Measurements from ENCODE around the gene C16orf96.

Gene C16orf96

GRCh38 chr16:4609200-4610010 lies 53.3 kb downstream of the C16orf96 start:
- no peak for TF ChIP-seq EZH2 (IDR thresholded peaks at IDR 0.05; ENCODE audit: borderline replicate concordance, low read length)

GRCh38 chr16:4610011-4611005 lies 54.2 kb downstream of the C16orf96 start:
- H4K20me1 ChIP-seq (ENCODE audit: insufficient read depth, low read length), result no peaks in the 10 kb centered on the region
- no peaks in the 10 kb centered on the region for H3K9me3 ChIP-seq (ENCODE audit: low read length)
- TF ChIP-seq EZH2 (IDR thresholded peaks at IDR 0.05; ENCODE audit: borderline replicate concordance, low read length) (no peak), CTCF (IDR thresholded peaks at IDR 0.05; ENCODE audit: low read length) (no peak)
- no peak overlapping the region for H3K27ac ChIP-seq (ENCODE audit: low read depth, low read length, poor library complexity, severe bottlenecking)
- H3K9me2 ChIP-seq (ENCODE audit: low read depth, low read length), result no peaks in the 10 kb centered on the region
- H3K9ac ChIP-seq (ENCODE audit: low read length), result no peak overlapping the region
- no peak overlapping the region for H3K4me3 ChIP-seq (ENCODE audit: low read depth, low read length, poor library complexity, severe bottlenecking)
- no peaks in the 10 kb centered on the region for H3K27me3 ChIP-seq (ENCODE audit: insufficient read depth, low read length)
- H3K4me2 ChIP-seq (ENCODE audit: low read length), result no peak overlapping the region
- H3K36me3 ChIP-seq (ENCODE audit: insufficient read depth, low read length), result peaks cover 20% of the 10 kb centered on the region
- no peaks in the 10 kb centered on the region for H3K79me2 ChIP-seq (ENCODE audit: insufficient read depth, low read length)
- H3K4me1 ChIP-seq (ENCODE audit: insufficient read depth, low read length, severe bottlenecking), result peaks cover 18% of the 10 kb centered on the region
- no peaks in the 10 kb centered on the region for H3F3A ChIP-seq (ENCODE audit: insufficient read depth, low read length)
- no peak overlapping the region for H2AFZ ChIP-seq (ENCODE audit: low read length)

More at GRCh38 chr16:4609200-4610010, 53.3 kb downstream of the C16orf96 start:
- Histone ChIP-seq H3K27ac (ENCODE audit: low read depth, low read length, poor library complexity, severe bottlenecking) (no peak overlapping the region), H3K4me3 (ENCODE audit: low read depth, low read length, poor library complexity, severe bottlenecking) (no peak overlapping the region), H3K9me2 (ENCODE audit: low read depth, low read length) (no peaks in the 10 kb centered on the region), H3K27me3 (ENCODE audit: insufficient read depth, low read length) (no peaks in the 10 kb centered on the region), H3K79me2 (ENCODE audit: insufficient read depth, low read length) (no peaks in the 10 kb centered on the region), H2AFZ (ENCODE audit: low read length) (no peak overlapping the region), H3K4me2 (ENCODE audit: low read length) (no peak overlapping the region), H3K36me3 (ENCODE audit: insufficient read depth, low read length) (peaks cover 20% of the 10 kb centered on the region), H3K9ac (ENCODE audit: low read length) (no peak overlapping the region), H3K4me1 (ENCODE audit: insufficient read depth, low read length, severe bottlenecking) (peaks cover 13% of the 10 kb centered on the region), H3K9me3 (ENCODE audit: low read length) (no peaks in the 10 kb centered on the region), H4K20me1 (ENCODE audit: insufficient read depth, low read length) (no peaks in the 10 kb centered on the region), H3F3A (ENCODE audit: insufficient read depth, low read length) (no peaks in the 10 kb centered on the region)

GRCh38 chr16:4611337-4612021 lies 55.3 kb downstream of the C16orf96 start:
- no peak overlapping the region for H3K4me3 ChIP-seq (ENCODE audit: low read depth, low read length, poor library complexity, severe bottlenecking)
- H2AFZ ChIP-seq (ENCODE audit: low read length), result no peak overlapping the region
- H3K9me2 ChIP-seq (ENCODE audit: low read depth, low read length), result no peaks in the 10 kb centered on the region
- H3K9me3 ChIP-seq (ENCODE audit: low read length), result no peaks in the 10 kb centered on the region
- peaks cover 20% of the 10 kb centered on the region for H3K36me3 ChIP-seq (ENCODE audit: insufficient read depth, low read length)
- H3K27me3 ChIP-seq (ENCODE audit: insufficient read depth, low read length), result no peaks in the 10 kb centered on the region
- H3K4me1 ChIP-seq (ENCODE audit: insufficient read depth, low read length, severe bottlenecking), result peaks cover 25% of the 10 kb centered on the region
- TF ChIP-seq CTCF (IDR thresholded peaks at IDR 0.05; ENCODE audit: low read length) (no peak), EZH2 (IDR thresholded peaks at IDR 0.05; ENCODE audit: borderline replicate concordance, low read length) (no peak)
- no peak overlapping the region for H3K9ac ChIP-seq (ENCODE audit: low read length)
- H3K4me2 ChIP-seq (ENCODE audit: low read length), result no peak overlapping the region
- H3K27ac ChIP-seq (ENCODE audit: low read depth, low read length, poor library complexity, severe bottlenecking), result no peak overlapping the region
- H4K20me1 ChIP-seq (ENCODE audit: insufficient read depth, low read length), result no peaks in the 10 kb centered on the region
- no peaks in the 10 kb centered on the region for H3K79me2 ChIP-seq (ENCODE audit: insufficient read depth, low read length)
- no peaks in the 10 kb centered on the region for H3F3A ChIP-seq (ENCODE audit: insufficient read depth, low read length)

Measured in OCI-LY1 (cell line).